DND-41 (cell line): Measurements from ENCODE around the gene RASD1.

Experiments used
- ATAC-seq: fragments of 200-7000 bp; cut with Tn5 transposase; 3 replicates; pipeline ENCODE4 v1.9.1; 2021; ENCODE audit warnings: low read depth; ENCODE audit not compliant: insufficient read depth
- DNase-seq: peaks from one replicate; pipeline ENCODE4 v3.0.0-alpha.2; 2020
- H2AFZ ChIP-seq: 2 replicates; pipeline ENCODE4 v1.6.0; 2012; ENCODE audit warnings: low read depth, low read length
- H3K27ac ChIP-seq: 2 replicates; pipeline ENCODE4 v1.5.1; 2012; ENCODE audit warnings: low read length, inconsistent platforms
- H3K27me3 ChIP-seq: fragments of 200-600 bp; sonication (generic); 2 replicates; pipeline ENCODE4 v1.6.0; 2012; ENCODE audit warnings: low read length, mild to moderate bottlenecking, inconsistent platforms; ENCODE audit not compliant: insufficient read depth, poor library complexity
- H3K36me3 ChIP-seq: 2 replicates; pipeline ENCODE4 v1.5.1; 2012; ENCODE audit warnings: low read length, inconsistent platforms; ENCODE audit not compliant: insufficient read depth
- H3K4me1 ChIP-seq: 2 replicates; pipeline ENCODE4 v1.5.1; 2012; ENCODE audit warnings: mild to moderate bottlenecking, low read length; ENCODE audit not compliant: insufficient read depth
- H3K4me2 ChIP-seq: 2 replicates; pipeline ENCODE4 v1.6.0; 2012; ENCODE audit warnings: mild to moderate bottlenecking, moderate library complexity, low read length, inconsistent platforms; ENCODE audit not compliant: insufficient read depth
- H3K4me3 ChIP-seq, 2 experiments: fragments of 200-600 bp in 1 of 2; shearing (Covaris generic) in 1 of 2; 2 replicates each; pipeline ENCODE4 v1.5.1; 2012 to 2016; ENCODE audit warnings: inconsistent platforms in 2 of 2, low read length in 2 of 2, mild to moderate bottlenecking in 2 of 2, low read depth in 1 of 2, moderate library complexity in 1 of 2
- H3K79me2 ChIP-seq: 2 replicates; pipeline ENCODE4 v1.6.0; 2012; ENCODE audit warnings: low read length, inconsistent platforms; ENCODE audit not compliant: insufficient read depth
- H3K9ac ChIP-seq: 2 replicates; pipeline ENCODE4 v1.6.0; 2012; ENCODE audit warnings: low read depth, mild to moderate bottlenecking, inconsistent platforms, low read length, moderate library complexity
- H3K9me3 ChIP-seq: 2 replicates; pipeline ENCODE4 v1.5.1; 2012; ENCODE audit warnings: low read length, moderate library complexity, mild to moderate bottlenecking, inconsistent platforms; ENCODE audit not compliant: insufficient read depth, severe bottlenecking
- H4K20me1 ChIP-seq: 2 replicates; pipeline ENCODE4 v1.6.0; 2012; ENCODE audit warnings: low read length; ENCODE audit not compliant: insufficient read depth
- EZH2 ChIP-seq: IDR thresholded peaks from 3 replicates; pipeline ENCODE4 v1.6.1; 2012; ENCODE audit warnings: borderline replicate concordance, low read depth, mild to moderate bottlenecking, moderate library complexity, low read length, inconsistent platforms; ENCODE audit not compliant: severe bottlenecking
- TF ChIP-seq, protein P1 (sequence below): IDR thresholded peaks from 2 replicates; pipeline ENCODE4 v1.5.1; 2012; ENCODE audit warnings: borderline replicate concordance, low read length, moderate library complexity, mild to moderate bottlenecking; ENCODE audit not compliant: poor library complexity, severe bottlenecking; ENCODE audit errors: extremely low read depth

The RASD1 gene

DNA sequence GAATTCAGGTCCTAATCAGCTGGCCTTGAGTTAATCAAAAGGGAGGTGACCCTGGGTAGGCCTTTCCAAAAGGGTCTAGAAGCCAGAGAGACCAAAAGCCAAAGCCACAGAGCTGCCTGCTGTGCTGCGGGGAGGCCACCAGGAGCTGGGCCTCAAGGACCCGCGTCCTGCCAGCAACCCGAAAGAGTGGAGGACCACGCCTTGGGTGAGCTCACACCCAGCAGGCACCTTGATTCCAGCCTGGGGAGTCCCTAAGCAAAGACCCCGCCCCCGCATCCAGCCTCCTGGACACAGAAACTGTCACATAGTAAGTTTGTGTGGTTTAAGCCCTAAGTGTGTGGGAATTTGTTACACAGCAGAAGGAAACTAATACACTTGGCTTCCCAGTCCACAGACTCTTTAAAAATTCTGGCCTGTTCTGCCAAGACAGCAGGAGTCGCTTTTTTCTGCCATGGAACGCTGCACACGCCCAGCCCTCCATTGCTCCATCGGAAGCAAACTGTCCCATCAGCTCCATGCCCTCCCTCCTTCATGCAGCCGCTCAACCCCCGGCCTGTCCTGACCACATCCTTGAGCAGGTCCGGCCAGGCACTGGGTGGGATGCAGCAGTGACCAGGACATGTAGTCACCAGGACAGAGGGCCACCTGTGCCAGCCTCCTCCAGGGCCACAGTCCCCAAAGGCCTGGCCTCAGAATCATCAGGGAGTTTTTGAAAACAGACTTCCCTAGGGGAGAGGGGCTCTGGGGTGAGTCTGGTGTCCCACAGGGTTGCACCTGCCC, 20.9 kb upstream of the RASD1 start:
- Histone ChIP-seq H3K9me3 (no peaks in the 10 kb centered on the region), H3K79me2 (no peaks in the 10 kb centered on the region), H3K27me3 (no peaks in the 10 kb centered on the region), H3K4me3 (no peak overlapping the region), H3K9ac (no peak overlapping the region), H3K27ac (no peak overlapping the region), H3K4me2 (no peak overlapping the region), H3K36me3 (peaks cover 17% of the 10 kb centered on the region), H4K20me1 (0 out of 2 replicates have a peak, but pooled peaks cover 3% of the 10 kb centered on the region), H2AFZ (no peak overlapping the region), H3K4me1 (no peaks in the 10 kb centered on the region)
- no peak for ATAC-seq
- no peak for DNase-seq
- TF ChIP-seq, protein P1, sequence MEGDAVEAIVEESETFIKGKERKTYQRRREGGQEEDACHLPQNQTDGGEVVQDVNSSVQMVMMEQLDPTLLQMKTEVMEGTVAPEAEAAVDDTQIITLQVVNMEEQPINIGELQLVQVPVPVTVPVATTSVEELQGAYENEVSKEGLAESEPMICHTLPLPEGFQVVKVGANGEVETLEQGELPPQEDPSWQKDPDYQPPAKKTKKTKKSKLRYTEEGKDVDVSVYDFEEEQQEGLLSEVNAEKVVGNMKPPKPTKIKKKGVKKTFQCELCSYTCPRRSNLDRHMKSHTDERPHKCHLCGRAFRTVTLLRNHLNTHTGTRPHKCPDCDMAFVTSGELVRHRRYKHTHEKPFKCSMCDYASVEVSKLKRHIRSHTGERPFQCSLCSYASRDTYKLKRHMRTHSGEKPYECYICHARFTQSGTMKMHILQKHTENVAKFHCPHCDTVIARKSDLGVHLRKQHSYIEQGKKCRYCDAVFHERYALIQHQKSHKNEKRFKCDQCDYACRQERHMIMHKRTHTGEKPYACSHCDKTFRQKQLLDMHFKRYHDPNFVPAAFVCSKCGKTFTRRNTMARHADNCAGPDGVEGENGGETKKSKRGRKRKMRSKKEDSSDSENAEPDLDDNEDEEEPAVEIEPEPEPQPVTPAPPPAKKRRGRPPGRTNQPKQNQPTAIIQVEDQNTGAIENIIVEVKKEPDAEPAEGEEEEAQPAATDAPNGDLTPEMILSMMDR: no peak
- no peak for TF ChIP-seq EZH2

DNA sequence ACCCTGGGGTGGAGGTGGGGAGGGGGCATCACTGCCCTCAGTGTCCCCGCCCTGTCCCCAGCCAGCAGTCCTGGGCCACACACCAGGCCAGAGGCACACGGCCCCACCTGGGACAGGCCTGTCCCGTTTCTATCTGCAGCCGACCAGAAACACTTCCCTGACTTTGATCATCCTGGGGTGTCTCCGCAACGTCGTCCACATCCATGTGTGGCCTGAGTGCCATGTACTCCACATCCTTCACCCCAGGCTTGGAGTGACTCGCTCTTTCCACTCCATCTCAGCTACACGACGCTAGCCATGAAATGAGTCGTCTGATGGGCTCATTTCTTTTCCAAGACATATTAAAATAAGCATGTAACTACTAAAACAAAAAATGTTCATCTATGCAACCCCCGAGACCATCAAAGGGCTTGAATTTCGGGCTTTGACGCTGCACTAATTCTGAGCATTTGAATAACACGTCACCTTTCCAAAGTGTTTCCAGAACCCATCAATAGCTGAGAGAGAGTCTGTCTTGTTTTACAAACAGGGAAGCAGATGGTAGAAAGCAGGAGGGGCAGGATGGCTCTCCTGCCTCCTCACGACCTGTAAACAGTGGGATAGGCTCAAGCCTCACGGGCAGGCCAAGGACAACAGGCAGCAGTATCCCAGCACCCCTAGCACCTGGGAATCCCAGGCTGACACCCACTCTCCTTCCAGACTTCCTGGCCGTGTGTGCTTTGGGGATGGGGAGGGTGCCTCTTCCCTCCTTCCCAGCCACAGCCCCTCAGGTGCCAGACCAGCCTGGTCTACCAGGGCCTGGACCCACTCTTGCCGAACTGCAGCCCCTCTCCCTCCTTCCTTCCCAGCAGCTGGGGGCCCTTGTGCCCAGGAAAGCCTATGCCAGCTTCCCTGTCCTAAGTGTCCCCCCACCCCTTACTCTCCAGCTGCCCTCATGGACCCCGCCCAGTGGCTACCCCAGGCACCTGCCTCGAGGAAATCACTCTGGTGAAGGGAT, 20.0 kb upstream of the RASD1 start:
- ATAC-seq (no peak), DNase-seq (no peak)
- Histone ChIP-seq H4K20me1 (0 out of 2 replicates have a peak, but pooled peaks cover 3% of the 10 kb centered on the region), H3K27ac (0 out of 2 replicates have a peak overlapping the region, but pooled peaks have one; percentile 34), H3K36me3 (peaks cover 13% of the 10 kb centered on the region), H3K9ac (no peak overlapping the region), H3K4me2 (no peak overlapping the region), H3K27me3 (no peaks in the 10 kb centered on the region), H3K9me3 (no peaks in the 10 kb centered on the region), H3K4me1 (0 out of 2 replicates have a peak, but pooled peaks cover 3% of the 10 kb centered on the region), H3K4me3 (no peak overlapping the region), H2AFZ (no peak overlapping the region), H3K79me2 (no peaks in the 10 kb centered on the region)
- TF ChIP-seq, protein P1: no peak
- no peak for TF ChIP-seq EZH2

DNA sequence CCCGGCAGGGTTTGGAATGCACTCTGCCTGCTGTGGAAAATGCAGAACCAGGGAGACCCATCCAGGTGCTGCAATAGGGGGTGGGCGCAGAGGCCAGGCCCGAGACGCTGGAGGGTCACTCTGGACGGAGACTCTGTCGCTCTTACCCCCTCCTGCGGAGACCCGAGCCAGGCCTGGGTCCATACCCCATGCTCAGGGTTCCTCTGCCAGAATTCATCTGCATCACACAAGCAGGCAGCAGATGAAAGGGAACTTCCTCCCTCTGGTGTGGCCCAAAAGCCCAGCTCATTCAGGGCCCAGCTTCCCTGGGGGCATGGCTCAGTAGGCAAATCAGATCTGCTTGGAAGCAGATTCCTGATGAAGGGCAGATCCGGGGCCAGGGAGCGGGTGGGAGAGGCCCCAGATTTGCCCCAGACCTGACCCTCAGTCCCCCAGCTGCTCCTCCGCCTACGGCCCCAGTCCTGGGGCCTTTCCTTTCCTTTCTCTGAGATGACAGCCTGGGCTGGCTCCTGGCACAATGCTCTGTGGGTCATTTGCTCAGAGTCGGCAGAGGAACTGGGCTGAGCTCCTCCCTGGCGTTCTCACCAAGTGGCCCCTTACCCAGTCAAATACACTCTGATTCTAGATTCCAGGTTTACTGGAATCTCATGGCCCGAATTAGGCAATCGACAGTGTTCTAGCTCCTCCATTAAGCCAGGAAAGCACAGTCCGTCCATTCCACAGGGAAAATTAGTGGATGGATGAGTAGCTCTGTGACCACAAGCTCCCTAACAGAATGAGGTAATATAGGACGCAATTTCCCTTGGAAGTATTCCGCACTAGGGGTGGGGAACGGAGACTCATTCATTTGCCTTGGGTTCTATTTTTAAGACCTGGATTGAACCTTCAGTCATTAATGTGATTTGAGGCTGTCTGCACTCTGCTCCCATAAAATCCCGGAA, 19.1 kb upstream of the RASD1 start:
- no peak for ATAC-seq
- no peaks in the 10 kb centered on the region for H3K27me3 ChIP-seq
- H3K36me3 ChIP-seq: 0 out of 2 replicates have a peak, but pooled peaks cover 7% of the 10 kb centered on the region
- H3K9ac ChIP-seq: no peak overlapping the region
- no peak overlapping the region for H2AFZ ChIP-seq
- no peaks in the 10 kb centered on the region for H3K9me3 ChIP-seq
- DNase-seq: no peak
- no peaks in the 10 kb centered on the region for H3K79me2 ChIP-seq
- 0 out of 2 replicates have a peak, but pooled peaks cover 3% of the 10 kb centered on the region for H4K20me1 ChIP-seq
- no peak overlapping the region for H3K4me2 ChIP-seq
- no peak for TF ChIP-seq EZH2
- TF ChIP-seq, protein P1: no peak
- H3K27ac ChIP-seq: no peak overlapping the region
- peaks cover 12% of the 10 kb centered on the region for H3K4me1 ChIP-seq
- H3K4me3 ChIP-seq: no peak overlapping the region
